A673 (cell line): Measurements from ENCODE around the gene C16orf96. TPM values are rescaled to one million over a fixed set of nuclear protein-coding genes. Genes with fewer than 3 reads are reported as not detected.
A peak's percentile ranks its signal among the peaks of the same experiment; 100 is the strongest.

Source experiments
- BruUV-seq: library from RNA; stranded (reverse); fragments of 400-500 nt; replicated peaks from 2 replicates; lab custom pipeline; 2021; lab: Mats Ljungman, UMichigan
- CTCF ChIA-PET: fragments of 300-600 bp; sonication (Branson Sonifier 250); formaldehyde crosslinking; loops from one replicate; lab custom pipeline; 2022; ENCODE audit warnings: antibody characterized with exemption; lab: Charles Lee
- POLR2A ChIA-PET: fragments of 300-600 bp; sonication (Branson Sonifier 250); formaldehyde crosslinking; loops from one replicate; lab custom pipeline; 2022; ENCODE audit warnings: antibody characterized with exemption; ENCODE audit not compliant: low non-redundant PET; lab: Charles Lee
- DNase-seq: peaks from one replicate; pipeline ENCODE4 v3.0.0-alpha.2; 2015; ENCODE audit warnings: low spot score
- H3K27ac ChIP-seq: fragments of 200-600 bp; sonication (generic); 2 replicates; pipeline ENCODE4 v1.5.1; 2016; ENCODE audit warnings: mixed run types, low read depth, mild to moderate bottlenecking, mixed read lengths, antibody characterized with exemption, low read length; ENCODE audit not compliant: poor library complexity, severe bottlenecking
- H3K27me3 ChIP-seq: fragments of 200-600 bp; sonication (generic); replicated peaks from 2 replicates; pipeline ENCODE4 v1.6.1; 2017; ENCODE audit warnings: mixed run types, low read depth, mild to moderate bottlenecking, mixed read lengths, antibody characterized with exemption, low read length; ENCODE audit not compliant: insufficient read depth, poor library complexity
- H3K36me3 ChIP-seq: fragments of 200-600 bp; sonication (generic); 2 replicates; pipeline ENCODE4 v1.6.1; 2016; ENCODE audit warnings: mixed run types, mild to moderate bottlenecking, mixed read lengths, antibody characterized with exemption, low read length; ENCODE audit not compliant: insufficient read depth, poor library complexity, severe bottlenecking
- H3K4me1 ChIP-seq: fragments of 200-600 bp; sonication (generic); 2 replicates; pipeline ENCODE4 v1.6.1; 2017; ENCODE audit warnings: mixed run types, mild to moderate bottlenecking, mixed read lengths, antibody characterized with exemption, low read length; ENCODE audit not compliant: insufficient read depth, poor library complexity, severe bottlenecking
- H3K4me3 ChIP-seq: fragments of 200-600 bp; sonication (generic); 2 replicates; pipeline ENCODE4 v1.5.1; 2016; ENCODE audit warnings: low read depth, mixed run types, mild to moderate bottlenecking, mixed read lengths, low read length; ENCODE audit not compliant: poor library complexity, severe bottlenecking
- H3K9me3 ChIP-seq: fragments of 200-600 bp; sonication (generic); 2 replicates; pipeline ENCODE4 v1.6.1; 2016; ENCODE audit warnings: mixed run types, low read depth, mild to moderate bottlenecking, mixed read lengths, antibody characterized with exemption, low read length; ENCODE audit not compliant: poor library complexity, severe bottlenecking
- EZH2 ChIP-seq: fragments of 200-600 bp; sonication (generic); IDR thresholded peaks from 2 replicates; pipeline ENCODE4 v1.6.1; 2017; ENCODE audit warnings: borderline replicate concordance, low read depth, mild to moderate bottlenecking, mixed read lengths, antibody characterized with exemption, low read length; ENCODE audit not compliant: poor library complexity, severe bottlenecking
- intact Hi-C: fragments of 100-400 bp; cut with micrococcal nuclease; formaldehyde crosslinking; loops from one replicate; pipeline ENCODE4 v1.10.0; 2022; ENCODE audit not compliant: unreplicated experiment
- total RNA-seq: library from RNA; stranded (reverse); gene quantifications from 2 replicates; pipeline ENCODE4 v1.2.3, GENCODE V29; 2021
- TF ChIP-seq, protein P1 (sequence below): fragments of 300-800, 200-600 bp; sonication (generic); conservative IDR thresholded peaks from 2 replicates; pipeline ENCODE4 v1.5.1; 2017; ENCODE audit warnings: low read depth, mild to moderate bottlenecking, antibody characterized with exemption, low read length, moderate library complexity, mixed read lengths

The C16orf96 gene
- total RNA-seq, 1 experiment from 2014 or later = not detected

DNA sequence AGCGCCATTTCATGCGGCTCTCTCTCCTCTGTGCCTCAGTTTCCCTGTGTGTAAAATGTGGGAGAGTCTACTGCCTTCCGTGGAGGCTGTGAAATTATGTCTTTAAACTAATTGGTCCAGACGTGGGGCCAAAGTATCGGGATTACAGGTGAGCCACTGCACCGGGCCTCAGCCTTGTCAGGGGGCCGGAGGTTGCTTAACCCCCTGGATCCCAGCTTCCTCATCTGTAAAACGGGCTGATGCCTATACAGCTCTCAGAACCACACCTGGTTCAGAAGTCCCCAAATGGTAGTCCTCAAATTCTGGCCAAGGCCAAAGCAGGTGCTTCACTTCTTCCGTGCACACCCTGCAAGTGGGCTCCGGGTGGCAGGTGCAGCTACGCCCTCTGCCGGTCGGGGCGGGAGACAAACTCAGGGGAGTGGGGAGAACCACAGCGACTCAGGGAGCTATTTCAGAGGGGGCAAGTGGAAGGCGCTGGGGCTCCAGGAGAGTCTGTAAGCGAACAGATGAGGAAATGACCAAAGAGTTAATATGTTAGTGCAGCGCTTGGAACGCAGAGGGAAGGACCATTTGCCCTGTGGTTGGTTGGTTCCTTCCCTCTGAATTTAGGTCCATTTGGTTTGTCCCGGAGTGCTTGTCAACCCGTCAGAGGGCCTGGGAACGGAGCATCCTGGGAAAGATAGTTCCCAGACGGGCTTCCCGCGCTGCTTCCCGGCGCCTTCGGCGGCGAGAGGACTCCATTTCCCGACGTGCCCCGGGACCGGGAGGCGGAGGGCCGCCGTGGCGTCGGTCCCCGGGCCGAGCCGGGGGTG is 68.1 kb downstream of the C16orf96 start, which contains the start of gene MGRN1:
Gene MGRN1 (plus strand): TSS at position 812 of the 812 bp plus-strand sequence. CDS start 135 bp downstream, outside the sequence.
- no peak for TF ChIP-seq EZH2
- TF ChIP-seq, protein P1, sequence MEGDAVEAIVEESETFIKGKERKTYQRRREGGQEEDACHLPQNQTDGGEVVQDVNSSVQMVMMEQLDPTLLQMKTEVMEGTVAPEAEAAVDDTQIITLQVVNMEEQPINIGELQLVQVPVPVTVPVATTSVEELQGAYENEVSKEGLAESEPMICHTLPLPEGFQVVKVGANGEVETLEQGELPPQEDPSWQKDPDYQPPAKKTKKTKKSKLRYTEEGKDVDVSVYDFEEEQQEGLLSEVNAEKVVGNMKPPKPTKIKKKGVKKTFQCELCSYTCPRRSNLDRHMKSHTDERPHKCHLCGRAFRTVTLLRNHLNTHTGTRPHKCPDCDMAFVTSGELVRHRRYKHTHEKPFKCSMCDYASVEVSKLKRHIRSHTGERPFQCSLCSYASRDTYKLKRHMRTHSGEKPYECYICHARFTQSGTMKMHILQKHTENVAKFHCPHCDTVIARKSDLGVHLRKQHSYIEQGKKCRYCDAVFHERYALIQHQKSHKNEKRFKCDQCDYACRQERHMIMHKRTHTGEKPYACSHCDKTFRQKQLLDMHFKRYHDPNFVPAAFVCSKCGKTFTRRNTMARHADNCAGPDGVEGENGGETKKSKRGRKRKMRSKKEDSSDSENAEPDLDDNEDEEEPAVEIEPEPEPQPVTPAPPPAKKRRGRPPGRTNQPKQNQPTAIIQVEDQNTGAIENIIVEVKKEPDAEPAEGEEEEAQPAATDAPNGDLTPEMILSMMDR = peak; percentile 99
- no TSS peak for BruUV-seq
- no peaks in the 10 kb centered on the region for H3K27me3 ChIP-seq
- peak; percentile 98 for DNase-seq
- H3K9me3 ChIP-seq = no peaks in the 10 kb centered on the region
- peak within 1 kb of the TSS; percentile 92 for H3K27ac ChIP-seq
- ChIA-PET POLR2A (interaction anchor here (0.6 kb wide), 1 partner anchor 525 kb away, joined by 3 read pairs; no protein-coding TSS in a partner anchor), CTCF (interaction anchor here (0.6 to 1.0 kb wide), 2 partner anchors 25 to 110 kb away, joined by 3 to 4 read pairs; partner anchors contain the start of genes ANKS3 and DNAAF8)
- H3K36me3 ChIP-seq = peaks cover 5% of the 10 kb centered on the region
- H3K4me3 ChIP-seq = peak within 1 kb of the TSS; percentile 99
- intact Hi-C loops = no loop called here
- peaks cover 6% of the 10 kb centered on the region for H3K4me1 ChIP-seq

DNA sequence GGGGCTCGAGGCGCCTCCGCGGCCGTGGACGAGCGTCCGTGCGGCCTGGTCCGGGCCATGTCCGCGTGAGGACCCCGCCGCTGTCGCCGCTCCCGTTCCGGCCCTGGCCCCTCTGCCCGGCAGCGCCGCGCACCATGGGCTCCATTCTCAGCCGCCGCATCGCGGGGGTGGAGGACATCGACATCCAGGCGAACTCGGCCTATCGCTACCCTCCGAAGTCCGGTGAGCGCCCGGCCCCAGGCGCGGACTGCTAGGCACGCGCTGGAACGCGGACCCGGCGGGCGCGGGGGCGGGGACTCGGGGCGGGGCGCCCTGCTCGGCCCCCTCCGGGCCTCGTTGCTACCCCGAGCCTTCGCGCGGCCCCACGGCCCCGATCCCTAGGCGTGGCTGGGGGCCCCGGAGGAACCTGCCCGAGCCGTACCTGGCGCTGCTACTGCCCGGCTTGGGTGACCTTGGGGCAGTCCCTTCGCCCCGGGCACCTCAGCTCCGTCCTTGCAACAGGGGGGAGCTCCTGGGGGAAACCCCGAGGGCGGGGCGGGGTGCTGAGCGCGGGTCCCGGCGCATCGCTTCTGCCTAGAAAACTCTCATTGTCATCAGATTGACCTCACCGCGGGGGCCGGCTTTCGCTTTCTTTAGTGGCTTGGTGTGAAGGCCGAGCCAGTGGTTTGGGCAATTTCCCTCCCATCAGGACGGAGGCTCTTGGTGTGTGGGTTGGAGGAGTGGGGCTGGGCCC is 68.9 kb downstream of the C16orf96 start:
- Histone ChIP-seq H3K4me1 (peaks cover 6% of the 10 kb centered on the region), H3K9me3 (no peaks in the 10 kb centered on the region), H3K27ac (peak overlapping the region; percentile 92), H3K4me3 (peak overlapping the region; percentile 99), H3K36me3 (peaks cover 5% of the 10 kb centered on the region), H3K27me3 (no peaks in the 10 kb centered on the region)
- DNase-seq = peak; percentile 28
- BruUV-seq = no TSS peak
- no peak for TF ChIP-seq EZH2
- TF ChIP-seq, protein P1 = no peak
- CTCF ChIA-PET = interaction anchor here (0.6 to 1.2 kb wide), 4 partner anchors 12 to 109 kb away, joined by 3 to 4 read pairs (median 3); partner anchors contain the start of genes ANKS3 and DNAAF8
- intact Hi-C loops = no loop called here
- POLR2A ChIA-PET = no interaction called here

DNA sequence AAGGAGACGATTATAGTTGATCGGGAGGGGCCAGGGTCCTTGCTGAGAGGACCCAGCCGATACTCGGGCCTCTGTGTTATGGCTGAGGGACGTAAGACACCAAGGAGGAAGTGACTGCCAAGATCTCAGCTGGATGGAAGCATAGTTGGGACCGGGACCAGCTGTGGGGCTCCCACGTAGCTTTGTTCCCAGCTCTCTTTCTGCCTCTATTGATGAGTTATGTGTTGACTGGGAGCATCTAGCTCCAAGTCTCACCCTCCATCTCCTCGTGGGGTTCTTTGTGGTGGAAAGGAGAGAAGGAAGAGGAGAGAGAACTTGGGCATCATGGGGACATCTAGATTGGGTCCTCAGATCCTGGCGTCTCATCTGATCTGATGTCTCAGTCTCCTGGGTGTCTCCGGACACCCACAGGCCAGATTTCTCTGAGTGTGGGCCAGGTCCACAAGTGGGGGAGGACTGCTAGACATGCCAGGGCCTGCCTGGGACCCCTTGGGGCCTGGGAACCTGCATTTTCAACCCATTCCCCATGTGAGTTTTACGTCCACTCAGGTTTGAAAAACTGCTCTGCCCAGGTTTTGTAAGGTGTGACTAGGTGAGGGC is 69.5 kb downstream of the C16orf96 start:
- intact Hi-C loops = no loop called here
- H3K9me3 ChIP-seq = no peaks in the 10 kb centered on the region
- H3K27me3 ChIP-seq = no peaks in the 10 kb centered on the region
- DNase-seq = peak; percentile 30
- peaks cover 5% of the 10 kb centered on the region for H3K36me3 ChIP-seq
- ChIA-PET CTCF (interaction anchor here (1.0 to 1.2 kb wide), 2 partner anchors 13 to 14 kb away, joined by 3 read pairs; no protein-coding TSS in a partner anchor), POLR2A (no interaction called here)
- H3K4me1 ChIP-seq = peaks cover 6% of the 10 kb centered on the region
- TF ChIP-seq, protein P1 = no peak
- no peak for TF ChIP-seq EZH2
- peak overlapping the region; percentile 99 for H3K4me3 ChIP-seq
- BruUV-seq = TSS peak; percentile 38
- H3K27ac ChIP-seq = peak overlapping the region; percentile 92
